HG03135 (cell line): ENCODE results near the gene CA12.

Source experiments
- ATAC-seq: cut with Tn5 transposase; IDR thresholded peaks from one replicate; pipeline ENCODE4 v1.9.1; 2021; ENCODE audit warnings: mild to moderate bottlenecking, moderate library complexity; ENCODE audit not compliant: unreplicated experiment

CA12 gene

DNA sequence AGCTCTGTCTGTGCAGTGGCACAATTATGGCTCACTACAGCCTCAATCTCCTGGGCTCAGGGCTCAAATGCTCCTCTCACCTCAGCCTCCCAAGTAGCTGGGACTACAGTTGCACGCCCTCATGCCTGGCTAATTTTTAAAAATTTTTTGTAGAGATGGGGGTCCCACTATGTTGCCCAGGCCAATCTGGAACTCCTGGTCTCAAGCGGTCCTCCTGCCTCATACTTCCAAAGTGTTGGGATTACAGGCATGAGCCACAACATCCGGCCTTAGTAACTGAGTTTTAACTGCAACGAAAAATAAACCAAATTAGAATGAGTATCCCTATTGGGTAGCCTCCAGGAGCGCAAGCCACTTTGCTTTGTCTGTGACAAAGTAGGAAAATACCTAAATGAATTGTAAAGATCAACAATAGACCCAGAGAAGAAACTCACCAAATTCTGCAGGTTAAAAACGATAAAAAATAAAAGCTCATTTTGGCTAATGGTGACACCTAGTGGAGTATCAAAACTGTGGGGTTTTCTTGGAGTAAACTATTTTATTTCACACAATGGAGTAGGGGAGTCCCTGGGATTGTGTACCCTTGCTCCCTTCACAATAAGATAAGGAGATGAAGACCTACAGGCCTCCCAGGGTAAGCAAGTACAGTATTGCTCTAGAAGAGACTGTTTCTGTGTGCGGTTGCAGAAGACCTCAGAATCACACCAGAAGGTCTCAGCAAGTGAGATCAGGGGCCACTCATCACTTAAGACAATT, 21.0 kb upstream of the CA12 start:
- ATAC-seq = no peak

- ATAC-seq = no peak
These were observed 20.3 kb upstream of the CA12 start for GRCh38 chr15:63401714-63402497.

- ATAC-seq = no peak
These were observed 19.4 kb upstream of the CA12 start for GRCh38 chr15:63401078-63401477.

- ATAC-seq = no peak
These were observed 16.8 kb upstream of the CA12 start for GRCh38 chr15:63398456-63398855.

- no peak for ATAC-seq
These were observed 14.7 kb upstream of the CA12 start for GRCh38 chr15:63396152-63396928.

- no peak for ATAC-seq
These were observed 14.1 kb upstream of the CA12 start for GRCh38 chr15:63395730-63396151.

DNA sequence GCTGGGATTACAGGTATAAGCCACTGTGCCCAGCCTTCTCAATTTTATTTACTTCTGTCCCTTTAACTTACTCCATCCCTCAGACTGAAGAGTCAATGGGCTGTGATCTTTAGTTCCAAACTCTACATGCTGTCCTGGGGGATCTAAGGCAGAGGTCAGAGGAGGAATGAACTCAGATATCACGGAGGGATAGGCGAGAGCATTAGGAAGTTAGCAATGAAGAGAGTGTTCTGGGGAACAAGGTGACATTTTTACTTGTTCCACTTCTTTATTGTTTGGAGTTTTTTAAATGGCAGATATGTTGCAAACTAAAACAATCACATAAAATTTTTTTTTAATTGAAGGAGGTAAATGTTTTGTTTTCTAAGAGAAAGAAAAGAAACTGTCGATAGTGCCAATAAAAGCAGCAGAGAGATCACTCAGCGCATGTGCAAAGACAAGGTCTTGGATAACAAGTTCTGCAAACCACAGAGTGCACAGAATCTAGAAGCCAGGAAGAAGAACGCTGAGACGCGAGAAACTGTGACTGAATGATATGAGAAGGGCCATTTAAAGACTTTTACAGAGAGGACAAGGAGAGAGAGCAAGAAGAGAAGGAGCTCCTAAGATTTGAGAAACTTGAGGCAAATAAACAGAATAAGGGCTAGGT, 10.8 kb upstream of the CA12 start:
- no peak for ATAC-seq

GRCh38 chr15:63391669-63392360, 10.2 kb upstream of the CA12 start:
- no peak for ATAC-seq

GRCh38 chr15:63390689-63391088, 9.0 kb upstream of the CA12 start:
- ATAC-seq = no peak

GRCh38 chr15:63389902-63390670, 8.4 kb upstream of the CA12 start:
- no peak for ATAC-seq

GRCh38 chr15:63388511-63388910, 6.9 kb upstream of the CA12 start:
- ATAC-seq = no peak

DNA sequence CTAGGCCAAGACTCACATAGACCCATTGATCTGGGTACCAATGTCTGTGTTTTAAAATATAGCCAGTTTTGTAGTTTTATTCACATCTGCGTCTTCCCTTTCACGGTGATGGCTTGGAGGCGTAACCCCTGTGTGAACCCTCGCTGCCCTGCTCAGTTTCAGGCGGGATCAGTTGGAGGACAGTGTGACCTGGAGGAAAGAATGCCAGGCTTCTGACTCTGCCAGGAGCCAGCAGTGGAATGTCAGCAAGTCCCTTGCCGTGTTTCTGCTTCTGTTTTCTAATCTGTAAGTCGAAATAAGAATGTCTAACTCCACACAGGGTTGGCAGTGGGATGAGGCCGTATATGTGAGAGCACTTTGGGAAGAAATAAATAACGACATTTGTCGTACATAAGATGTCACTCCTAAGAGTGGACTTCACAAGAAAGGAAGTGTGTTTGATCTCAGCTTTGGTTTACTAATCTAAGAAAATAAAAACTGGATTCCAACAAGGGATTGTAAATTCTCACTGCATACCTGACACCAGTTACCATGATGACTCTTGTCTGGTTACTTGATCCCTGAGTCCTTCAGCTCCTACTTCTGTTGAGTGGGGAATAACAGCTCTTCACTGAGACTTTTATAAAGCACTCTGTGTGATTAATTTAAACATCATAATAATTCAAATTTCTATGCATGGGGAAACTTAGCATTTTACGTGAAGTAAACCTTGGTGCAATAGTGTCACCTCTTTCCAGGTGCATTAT, 6.3 kb upstream of the CA12 start:
- no peak for ATAC-seq

DNA sequence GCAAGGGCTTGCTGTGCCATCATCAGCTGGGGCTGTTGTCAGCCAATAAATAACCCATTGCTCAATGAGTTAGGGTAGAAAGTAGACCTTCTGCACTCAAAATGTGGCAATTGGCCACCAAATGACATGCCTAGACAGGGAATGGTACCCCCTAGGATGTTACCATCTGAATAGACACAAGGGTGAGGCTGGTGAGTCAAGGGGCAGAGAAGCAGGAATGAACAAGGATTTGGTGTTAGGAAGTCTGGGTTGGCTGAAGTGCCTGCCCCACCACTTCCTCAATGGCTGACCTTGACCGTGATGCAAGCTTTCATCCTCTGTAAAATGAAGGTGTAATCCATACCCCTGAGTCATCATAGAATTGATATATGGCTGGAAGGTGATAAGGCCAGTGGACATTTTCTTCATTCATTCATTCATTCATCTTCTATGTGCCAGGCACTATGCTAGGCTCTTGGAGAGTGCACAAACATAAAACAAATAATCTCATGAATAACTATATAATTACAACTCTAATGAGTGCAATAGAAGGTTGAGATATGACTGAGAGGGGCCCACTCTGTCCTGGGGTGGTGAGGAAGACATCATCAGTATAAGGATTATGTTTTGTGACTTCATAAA, 4.4 kb upstream of the CA12 start:
- ATAC-seq = no peak

DNA sequence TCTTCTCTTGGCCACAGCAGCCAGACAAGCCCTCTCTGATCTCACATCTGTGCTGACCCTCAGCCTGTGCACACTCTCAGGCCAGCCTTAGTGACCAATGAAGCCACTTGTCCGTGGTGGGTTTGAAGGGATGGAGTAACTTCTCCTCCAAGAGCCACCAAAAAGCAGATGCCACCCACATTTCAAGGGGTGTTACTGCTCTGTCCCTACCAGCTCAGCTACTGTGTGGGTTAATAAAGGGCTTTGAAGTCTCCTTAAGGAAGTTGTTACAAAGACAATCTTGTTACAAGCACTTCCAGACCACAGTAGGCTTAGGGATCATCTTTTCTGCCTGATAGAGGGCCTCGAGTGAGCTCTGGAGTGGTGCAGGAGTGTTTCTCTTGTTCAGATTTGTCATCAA, 3.3 kb upstream of the CA12 start:
- no peak for ATAC-seq

- no peak for ATAC-seq
These were observed 1.5 kb upstream of the CA12 start for GRCh38 chr15:63382966-63383710.

- no peak for ATAC-seq
These were observed 801 bp downstream of the CA12 start for GRCh38 chr15:63380808-63381282.

GRCh38 chr15:63380151-63380807, 1.4 kb downstream of the CA12 start:
- no peak for ATAC-seq
